Aorta (tissue), 5 donors: Measurements from ENCODE around the gene STX5. TPM values are rescaled to one million over a fixed set of nuclear protein-coding genes. Genes with fewer than 3 reads are reported as not detected.

ENCODE experiments used
- ATAC-seq: fragments of 200-7000 bp; cut with Tn5 transposase; one replicate; pipeline ENCODE4 v1.9.1; 2022; ENCODE audit warnings: moderate library complexity; ENCODE audit not compliant: low FRiP score
- DNase-seq, 2 donors: peaks; one replicate each; pipeline ENCODE4 v3.0.0-alpha.2; 2020
- H3K27ac ChIP-seq, 2 donors: one replicate each; pipeline ENCODE4 v1.5.1; 2013; ENCODE audit warnings: low read length in 2 of 2, mild to moderate bottlenecking in 2 of 2, moderate library complexity in 2 of 2, control low read depth in 1 of 2, inconsistent platforms in 1 of 2, low read depth in 1 of 2
- H3K27me3 ChIP-seq, 2 donors: one replicate each; pipeline ENCODE4 v1.6.1; 2013; ENCODE audit warnings: control low read depth in 1 of 2, low read length in 1 of 2, mild to moderate bottlenecking in 1 of 2, moderate library complexity in 1 of 2; ENCODE audit not compliant: insufficient read depth in 2 of 2, control insufficient read depth in 1 of 2
- H3K36me3 ChIP-seq, 2 donors: one replicate each; pipeline ENCODE4 v1.6.1; 2013; ENCODE audit warnings: control low read depth in 1 of 2, low read length in 1 of 2, mild to moderate bottlenecking in 1 of 2; ENCODE audit not compliant: insufficient read depth in 2 of 2, control insufficient read depth in 1 of 2
- H3K4me1 ChIP-seq, 2 donors: one replicate each; pipeline ENCODE4 v1.6.1; 2013; ENCODE audit warnings: low read length in 2 of 2, control low read depth in 1 of 2, mild to moderate bottlenecking in 1 of 2, moderate library complexity in 1 of 2; ENCODE audit not compliant: insufficient read depth in 2 of 2, control insufficient read depth in 1 of 2
- H3K4me3 ChIP-seq, 2 donors: one replicate each; pipeline ENCODE4 v1.5.1; 2013; ENCODE audit warnings: low read length in 2 of 2, control low read depth in 1 of 2, mild to moderate bottlenecking in 1 of 2
- H3K9me3 ChIP-seq: one replicate; pipeline ENCODE4 v1.6.1; 2013; ENCODE audit warnings: mild to moderate bottlenecking, low read length; ENCODE audit not compliant: control insufficient read depth
- WGBS, 2 donors: extraction: QIAGEN DNeasy Blood & Tissue Kit; methylation state at CpG; one replicate each; pipeline ENCODE4 v1.1.7; 2013; 5-methylcytosine and 5-hydroxymethylcytosine counted together
- intact Hi-C, 2 donors: fragments of 100-400 bp; cut with DNase I; formaldehyde crosslinking; loops; one replicate each; pipeline versions ENCODE4 v1.14.2 to v1.15.0; 2022
- polyA plus RNA-seq, 2 donors: library from polyadenylated mRNA; stranded (reverse); fragments of 200-250 nt; gene quantifications; one replicate each; pipeline ENCODE4 v1.2.3, GENCODE V29; 2013
- total RNA-seq, 2 donors: library from RNA; stranded (reverse); fragmentation: NEBNext Ultra II Directional; extraction: Animal tissue kit (Norgen Biotek cat#: 25700); gene quantifications; one replicate each; pipeline ENCODE4 v1.2.1, GENCODE V29; 2021
- donor health status: healthy with polysubstance abuse.
- donor health status: Bipolar disorder and iron deficiency.
- donor health status: DM: no; HTN: no; CAD: no.
- donor health status: DM: no; HTN: no; CAD: no.
- donor health status: DM: yes; HTN: yes; CAD: no.

STX5 gene
- total and polyA plus RNA-seq, 4 donors = 19.2 to 46.4 (median 43.3) TPM

DNA sequence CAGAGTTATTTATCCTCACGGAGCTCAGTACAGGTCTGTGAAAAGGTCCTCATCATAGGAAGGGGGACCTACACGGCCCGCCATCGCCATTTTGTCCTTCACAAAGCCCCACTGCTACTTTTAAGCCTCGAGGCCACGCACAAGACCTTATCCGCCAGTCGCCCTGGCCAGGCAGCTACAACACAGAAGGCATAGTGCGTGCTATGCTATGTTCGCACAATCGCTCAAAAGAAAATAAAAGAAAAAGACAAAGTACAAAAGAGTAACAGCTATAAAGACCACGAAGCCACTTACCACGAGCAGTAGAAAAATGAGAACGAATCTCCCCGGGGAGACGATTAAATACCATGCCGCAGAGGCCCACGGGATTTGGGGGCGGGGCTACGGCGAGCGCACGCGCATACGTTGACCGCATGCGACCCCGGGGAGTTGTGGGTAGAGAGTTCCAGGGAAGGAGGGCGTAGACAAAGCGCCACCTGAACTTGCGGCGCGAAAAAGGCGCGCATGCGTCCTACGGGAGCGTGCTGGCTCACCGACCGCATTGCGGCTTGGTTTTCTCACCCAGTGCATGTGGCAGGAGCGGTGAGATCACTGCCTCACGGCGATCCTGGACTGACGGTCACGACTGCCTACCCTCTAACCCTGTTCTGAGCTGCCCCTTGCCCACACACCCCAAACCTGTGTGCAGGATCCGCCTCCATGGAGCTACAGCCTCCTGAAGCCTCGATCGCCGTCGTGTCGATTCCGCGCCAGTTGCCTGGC, 23.9 kb upstream of the STX5 start:
- no peaks in the 10 kb centered on the region for H3K27me3 ChIP-seq
- ATAC-seq = peak; percentile 100
- peaks cover 3 to 5% of the 10 kb centered on the region in 2 donors for H3K36me3 ChIP-seq
- H3K27ac ChIP-seq = peak overlapping the region in 1 of 2 donors; percentile 25
- DNase-seq = peak; percentile 97 to 99
- no peaks in the 10 kb centered on the region for H3K4me1 ChIP-seq
- H3K9me3 ChIP-seq = no peaks in the 10 kb centered on the region
- 0% methylated on average over 54 of the region's 54 CpGs for WGBS, 2 donors
- H3K4me3 ChIP-seq = peak overlapping the region; percentile 66 to 83
- intact Hi-C loops = no loop called here

- no peak for ATAC-seq
- Histone ChIP-seq H3K4me3 (peak overlapping the region; percentile 66 to 83), H3K27ac (peak overlapping the region in 1 of 2 donors; percentile 25), H3K36me3 (peaks cover 3 to 5% of the 10 kb centered on the region in 2 donors), H3K4me1 (no peaks in the 10 kb centered on the region), H3K27me3 (no peaks in the 10 kb centered on the region), H3K9me3 (no peaks in the 10 kb centered on the region)
- intact Hi-C loops = no loop called here
- DNase-seq = peak in 1 of 2 donors; percentile 24
- 2 to 4% methylated on average over 15 of the region's 15 CpGs for WGBS, 2 donors
Measured at GRCh38 chr11:62854825-62855570, 23.1 kb upstream of the STX5 start.

DNA sequence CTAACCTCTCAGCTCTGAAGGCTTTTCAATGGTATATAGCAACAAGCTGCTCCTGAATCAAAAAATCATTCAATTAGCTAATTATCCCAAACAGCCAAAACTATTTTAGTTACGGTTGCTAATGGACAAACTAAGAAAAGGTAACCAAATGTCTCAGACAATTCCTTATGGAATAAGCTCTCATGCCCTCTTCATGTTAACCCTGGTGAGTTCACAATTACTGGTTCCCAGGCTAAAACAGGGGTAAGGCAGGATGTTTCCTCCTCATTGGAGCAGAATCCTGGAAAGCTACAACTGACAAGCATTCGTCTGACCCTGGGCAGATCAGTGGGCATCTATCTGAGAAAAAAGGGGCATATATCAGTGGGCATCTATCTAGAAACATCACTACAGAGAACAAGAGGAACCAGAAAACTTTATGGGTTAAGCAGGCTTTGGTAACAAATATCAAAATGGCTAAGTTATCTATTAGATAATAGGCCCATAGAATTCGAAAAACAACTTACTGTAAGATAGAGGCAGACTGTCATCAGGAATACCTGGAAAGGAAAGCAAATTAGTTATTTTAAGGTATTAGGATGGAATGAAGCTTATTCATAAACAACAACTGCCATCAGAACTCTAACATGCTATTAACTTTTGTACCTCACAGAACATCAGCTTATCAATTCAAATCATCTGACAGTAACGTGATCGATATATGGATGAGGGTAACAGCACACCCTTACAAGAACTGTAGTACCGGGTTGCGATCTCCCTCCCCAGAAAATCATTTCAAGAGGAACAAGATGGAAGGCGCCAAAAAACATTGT, 22.4 kb upstream of the STX5 start:
- Histone ChIP-seq H3K36me3 (peaks cover 3 to 5% of the 10 kb centered on the region in 2 donors), H3K4me3 (peak overlapping the region; percentile 66 to 83), H3K9me3 (no peaks in the 10 kb centered on the region), H3K4me1 (no peaks in the 10 kb centered on the region), H3K27me3 (no peaks in the 10 kb centered on the region), H3K27ac (no peak overlapping the region)
- intact Hi-C loops = no loop called here
- WGBS, 2 donors = 16 to 21% methylated on average over 8 of the region's 8 CpGs
- ATAC-seq (no peak), DNase-seq (no peak)

GRCh38 chr11:62853279-62853965, 21.6 kb upstream of the STX5 start:
- DNase-seq (no peak), ATAC-seq (no peak)
- 69 to 71% methylated on average over 7 of the region's 7 CpGs for WGBS, 2 donors
- H3K27ac ChIP-seq = no peak overlapping the region
- H3K9me3 ChIP-seq = no peaks in the 10 kb centered on the region
- no peaks in the 10 kb centered on the region for H3K4me1 ChIP-seq
- no peaks in the 10 kb centered on the region for H3K27me3 ChIP-seq
- intact Hi-C loops = no loop called here
- peaks cover 3 to 5% of the 10 kb centered on the region in 2 donors for H3K36me3 ChIP-seq
- H3K4me3 ChIP-seq = no peak overlapping the region

DNA sequence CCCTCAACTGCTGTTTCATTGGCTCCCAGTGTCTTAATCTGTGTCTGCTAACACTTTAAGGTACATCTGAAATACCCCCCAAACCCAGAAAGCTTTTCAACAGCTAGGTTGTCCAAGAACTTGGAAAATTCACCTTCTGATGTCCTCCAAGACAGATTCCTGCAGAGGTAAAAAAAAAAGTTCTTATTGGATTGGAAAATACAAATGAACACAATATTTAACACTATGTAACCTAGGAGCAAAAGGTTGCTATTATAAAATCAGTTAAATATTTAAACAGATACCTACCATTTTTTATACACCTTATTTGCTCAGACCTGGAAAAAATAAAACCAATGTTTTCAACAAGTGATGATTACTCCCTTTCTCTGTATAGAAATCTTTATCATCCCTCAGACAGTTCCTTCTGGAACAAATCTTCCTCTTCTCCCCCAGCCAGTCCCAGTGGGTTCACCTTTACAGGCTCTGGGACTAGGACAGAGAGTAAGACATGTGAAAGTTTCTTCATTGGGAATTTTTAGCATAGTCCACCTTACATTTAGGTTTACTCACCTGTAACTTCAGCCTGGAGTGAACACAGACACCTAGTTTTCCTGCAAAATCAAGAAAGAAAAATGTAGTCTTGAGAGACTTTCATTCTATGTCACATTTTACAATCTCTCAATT, 20.8 kb upstream of the STX5 start:
- Histone ChIP-seq H3K27ac (no peak overlapping the region), H3K4me3 (no peak overlapping the region), H3K36me3 (peaks cover 3 to 5% of the 10 kb centered on the region in 2 donors), H3K9me3 (no peaks in the 10 kb centered on the region), H3K27me3 (no peaks in the 10 kb centered on the region), H3K4me1 (no peaks in the 10 kb centered on the region)
- ATAC-seq (no peak), DNase-seq (no peak)
- intact Hi-C loops = no loop called here

DNA sequence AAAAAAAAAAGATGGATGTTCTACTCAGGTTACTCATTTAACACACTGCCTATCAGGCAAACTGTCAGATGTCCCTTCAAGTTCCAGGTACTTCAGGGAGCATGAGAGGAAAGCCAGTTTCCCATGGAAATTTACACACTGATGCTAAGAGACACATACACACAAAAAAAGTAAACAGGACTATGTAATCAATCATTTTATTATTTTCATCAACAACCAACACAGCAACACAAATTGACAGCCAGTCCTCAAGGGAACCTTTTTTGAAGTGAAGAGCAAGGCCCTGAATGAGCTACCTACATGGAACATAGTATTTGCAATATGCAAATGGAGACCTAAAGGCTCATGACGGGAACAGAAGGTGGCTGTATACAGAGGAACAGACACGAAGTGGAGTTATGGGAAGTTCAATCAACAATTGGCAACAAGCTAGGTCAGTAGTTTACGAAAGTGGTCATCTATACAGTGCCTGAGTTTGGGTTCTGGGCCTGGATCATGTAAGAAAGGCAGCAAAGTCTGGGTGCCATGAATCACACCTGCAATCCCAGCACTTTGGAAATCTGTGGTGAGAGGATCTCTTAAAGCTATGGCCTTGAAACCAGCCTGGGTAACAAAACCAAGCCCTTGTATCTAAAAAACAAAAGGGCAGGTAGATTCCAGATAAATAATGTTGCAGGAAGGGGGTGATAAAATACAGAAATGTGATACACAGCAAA, 20.1 kb upstream of the STX5 start:
- H3K27me3 ChIP-seq = no peaks in the 10 kb centered on the region
- WGBS, 2 donors = 30 to 55% methylated on average over 3 of the region's 3 CpGs
- no peaks in the 10 kb centered on the region for H3K9me3 ChIP-seq
- no peak for DNase-seq
- no peak overlapping the region for H3K4me3 ChIP-seq
- H3K27ac ChIP-seq = no peak overlapping the region
- H3K4me1 ChIP-seq = no peaks in the 10 kb centered on the region
- intact Hi-C loops = no loop called here
- no peak for ATAC-seq
- peaks cover 3 to 5% of the 10 kb centered on the region in 2 donors for H3K36me3 ChIP-seq

DNA sequence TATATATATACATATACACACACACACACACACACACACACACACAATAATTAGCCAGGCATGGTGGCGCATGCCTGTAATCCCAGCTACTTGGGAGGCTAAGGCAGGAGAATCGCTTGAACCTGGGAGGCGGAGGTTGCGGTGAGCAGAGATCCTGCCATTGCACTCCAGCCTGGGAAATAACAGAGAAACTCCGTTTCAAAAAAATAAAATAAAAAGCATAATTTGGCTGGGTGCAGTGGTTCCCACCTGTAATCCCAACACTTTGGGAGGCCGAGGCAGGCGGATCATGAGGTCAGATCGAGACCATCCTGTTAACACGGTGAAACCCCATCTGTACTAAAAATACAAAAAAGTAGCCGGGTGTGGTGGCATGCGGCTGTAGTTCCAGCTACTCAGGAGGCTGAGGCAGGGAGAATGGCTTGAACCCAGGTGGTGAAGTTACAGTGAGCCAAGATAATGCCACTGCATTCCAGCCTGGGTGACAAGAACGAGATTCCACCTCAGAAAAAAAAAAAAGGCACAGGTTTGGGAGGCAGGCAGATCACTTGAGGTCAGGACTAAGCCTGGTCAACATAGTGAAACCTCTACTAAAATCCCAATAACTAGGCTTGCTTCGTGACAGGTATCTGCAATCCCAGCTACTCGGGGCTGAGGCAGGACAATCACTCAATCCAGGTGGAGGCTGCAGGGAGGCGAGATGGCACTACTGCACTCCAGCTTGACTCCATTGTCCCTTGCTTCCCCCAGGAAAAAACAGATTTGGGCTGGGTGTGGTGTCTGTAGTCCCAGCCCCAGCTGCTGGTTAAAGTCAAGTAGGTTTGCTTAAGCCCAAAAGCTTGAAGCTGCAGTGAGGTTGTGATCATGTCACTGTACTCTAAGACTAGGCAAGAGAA, 19.3 kb upstream of the STX5 start:
- H3K4me1 ChIP-seq = no peaks in the 10 kb centered on the region
- H3K36me3 ChIP-seq = peaks cover 3 to 5% of the 10 kb centered on the region in 2 donors
- H3K27me3 ChIP-seq = no peaks in the 10 kb centered on the region
- no peak for DNase-seq
- H3K27ac ChIP-seq = no peak overlapping the region
- 54 to 55% methylated on average over 15 of the region's 15 CpGs for WGBS, 2 donors
- no peaks in the 10 kb centered on the region for H3K9me3 ChIP-seq
- intact Hi-C loops = no loop called here
- ATAC-seq = no peak
- H3K4me3 ChIP-seq = no peak overlapping the region
